Measurements from ENCODE around the gene RNF38.
"Not testable (repeated sequence)": the region's sequence is repeated elsewhere in the genome, so short reads cannot be mapped to it uniquely, and the experiment has no call there.

RNF38 gene

GRCh38 chr9:36399980-36400331 is at the start of gene RNF38:
Gene RNF38, minus strand, starts transcription at chr9:36400269. Its CDS starts 161 bp downstream, at chr9:36400108.
- DNase-seq (ENCODE audit: low read depth): no peak

GRCh38 chr9:36448555-36448954 is 48.5 kb upstream of the RNF38 start:
- DNase-seq (ENCODE audit: low read depth): not testable (repeated sequence)

- DNase-seq (ENCODE audit: low read depth): no peak
Measured at GRCh38 chr9:36448017-36448416, 47.9 kb upstream of the RNF38 start.

GRCh38 chr9:36446678-36447077 is 46.6 kb upstream of the RNF38 start:
- not testable (repeated sequence) for DNase-seq (ENCODE audit: low read depth)

- no peak for DNase-seq (ENCODE audit: low read depth)
Measured at GRCh38 chr9:36445800-36446361, 45.8 kb upstream of the RNF38 start.

- DNase-seq (ENCODE audit: low read depth): no peak
Measured at GRCh38 chr9:36444203-36444602, 44.1 kb upstream of the RNF38 start.

GRCh38 chr9:36443581-36443980 is 43.5 kb upstream of the RNF38 start:
- no peak for DNase-seq (ENCODE audit: low read depth)

- DNase-seq (ENCODE audit: low read depth): no peak
Measured at GRCh38 chr9:36442710-36443109, 42.6 kb upstream of the RNF38 start.

GRCh38 chr9:36441966-36442365 is 41.9 kb upstream of the RNF38 start:
- DNase-seq (ENCODE audit: low read depth): no peak

- no peak for DNase-seq (ENCODE audit: low read depth)
Measured at GRCh38 chr9:36438536-36439236, 38.6 kb upstream of the RNF38 start.

GRCh38 chr9:36437790-36438189 is 37.7 kb upstream of the RNF38 start:
- DNase-seq (ENCODE audit: low read depth): no peak

- DNase-seq (ENCODE audit: low read depth): no peak
Measured at GRCh38 chr9:36436909-36437308, 36.8 kb upstream of the RNF38 start.

- no peak for DNase-seq (ENCODE audit: low read depth)
Measured at GRCh38 chr9:36433386-36433785, 33.3 kb upstream of the RNF38 start.

- DNase-seq (ENCODE audit: low read depth): no peak
Measured at GRCh38 chr9:36431078-36431477, 31.0 kb upstream of the RNF38 start.

- no peak for DNase-seq (ENCODE audit: low read depth)
Measured at GRCh38 chr9:36426945-36427344, 26.9 kb upstream of the RNF38 start.

GRCh38 chr9:36426348-36426747 is 26.3 kb upstream of the RNF38 start:
- DNase-seq (ENCODE audit: low read depth): no peak

- DNase-seq (ENCODE audit: low read depth): no peak
Measured at GRCh38 chr9:36424289-36425055, 24.4 kb upstream of the RNF38 start.

- DNase-seq (ENCODE audit: low read depth): no peak
Measured at GRCh38 chr9:36423206-36423605, 23.1 kb upstream of the RNF38 start.

- no peak for DNase-seq (ENCODE audit: low read depth)
Measured at GRCh38 chr9:36416890-36417289, 16.8 kb upstream of the RNF38 start.

- no peak for DNase-seq (ENCODE audit: low read depth)
Measured at GRCh38 chr9:36415822-36416525, 15.9 kb upstream of the RNF38 start.

- not testable (repeated sequence) for DNase-seq (ENCODE audit: low read depth)
Measured at GRCh38 chr9:36411410-36411809, 11.3 kb upstream of the RNF38 start.

- not testable (repeated sequence) for DNase-seq (ENCODE audit: low read depth)
Measured at GRCh38 chr9:36409076-36409475, 9.0 kb upstream of the RNF38 start.
